ENCODE results near the gene ADK. TPM values are rescaled to one million over a fixed set of nuclear protein-coding genes. Genes with fewer than 3 reads are reported as not detected.

ADK gene
- total RNA-seq: 10 to 100 TPM; 52.8 to 54.4 TPM

DNA sequence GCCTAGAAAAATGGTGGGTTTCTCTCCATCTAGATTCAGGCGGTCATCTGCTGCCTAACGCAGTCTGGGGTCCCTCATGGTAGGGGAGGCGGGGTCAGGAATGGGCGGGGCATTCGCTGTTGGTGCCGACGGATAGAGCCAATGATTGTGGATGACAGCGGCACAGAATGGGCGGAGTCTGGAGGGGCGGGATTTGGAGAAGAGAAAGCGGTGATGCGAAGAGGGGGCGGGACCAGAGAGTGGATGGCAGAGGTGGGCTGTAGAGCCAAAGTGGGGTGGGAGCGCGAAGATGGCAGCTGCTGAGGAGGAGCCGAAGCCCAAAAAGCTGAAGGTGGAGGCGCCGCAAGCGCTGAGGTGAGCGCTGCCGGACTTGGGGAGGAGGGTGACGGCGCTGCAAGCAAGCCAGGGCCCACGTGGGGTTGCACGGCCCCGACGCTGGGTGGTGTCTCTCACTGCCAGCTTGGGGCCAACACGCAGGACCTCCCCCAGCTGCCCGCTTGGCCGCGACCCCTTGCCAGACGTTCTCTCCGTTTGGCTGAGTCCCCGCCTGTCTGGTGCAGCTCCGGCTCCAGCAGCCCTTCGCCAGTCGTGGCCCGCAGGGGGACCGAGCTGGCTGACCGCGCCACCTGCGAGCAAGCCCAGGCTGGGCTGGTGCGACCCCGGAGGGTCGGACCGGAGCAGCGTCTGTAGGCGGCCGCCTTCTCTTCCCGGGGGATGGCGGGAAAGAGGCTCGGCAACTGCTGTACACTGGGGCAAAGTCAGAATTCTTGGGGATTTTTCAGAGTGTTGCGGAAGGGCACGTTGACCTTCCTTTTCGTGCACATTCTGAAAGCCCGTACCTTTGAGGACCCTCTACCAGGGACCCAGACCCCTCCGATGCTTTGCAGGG lies at the start of gene ADK:
TSS of gene ADK (plus strand) at position 232 of the 889 bp plus-strand sequence. CDS start at position 290, 58 bp downstream.
- ChIA-PET CTCF (interaction anchor here (0.7 to 1.6 kb wide), 10 partner anchors 14 to 1060 kb away, joined by 3 to 5 read pairs (median 4); no protein-coding TSS in a partner anchor), POLR2A (interaction anchor here (1.4 to 1.9 kb wide), 3 partner anchors 26 to 1084 kb away, joined by 3 to 24 read pairs (median 5); partner anchors contain the start of gene COMTD1)
- Mint-ChIP-seq H3K9me3 (no peaks in the 10 kb centered on the region), H3K4me1 (ENCODE audit: low read depth) (peaks cover 39% of the 10 kb centered on the region), H3K4me3 (no peak within 1 kb of the TSS), H3K27me3 (no peaks in the 10 kb centered on the region), H3K27ac (no peak within 1 kb of the TSS), H3K36me3 (peaks cover 5% of the 10 kb centered on the region)
- peak; percentile 100 for DNase-seq
- intact Hi-C loops (cut with micrococcal nuclease): loop anchor here (1.0 to 5.0 kb wide), 5 partner anchors 25 to 961 kb away; partner anchors contain the start of gene SAMD8

- Mint-ChIP-seq H3K9me3 (no peaks in the 10 kb centered on the region), H3K27me3 (no peaks in the 10 kb centered on the region), H3K4me1 (ENCODE audit: low read depth) (no peaks in the 10 kb centered on the region), H3K36me3 (peaks cover 17% of the 10 kb centered on the region), H3K4me3 (no peak overlapping the region), H3K27ac (no peak overlapping the region)
- intact Hi-C loops (cut with micrococcal nuclease): no loop called here
- ChIA-PET POLR2A (interaction anchor here (1.1 kb wide), 1 partner anchor 129 kb away, joined by 3 read pairs; no protein-coding TSS in a partner anchor), CTCF (interaction anchor here (0.6 to 4.6 kb wide), 14 partner anchors 9 to 224 kb away, joined by 3 to 35 read pairs (median 4); no protein-coding TSS in a partner anchor)
- DNase-seq: no peak
These were observed 47.3 kb upstream of the ADK start for GRCh38 chr10:74103560-74104258.

DNA sequence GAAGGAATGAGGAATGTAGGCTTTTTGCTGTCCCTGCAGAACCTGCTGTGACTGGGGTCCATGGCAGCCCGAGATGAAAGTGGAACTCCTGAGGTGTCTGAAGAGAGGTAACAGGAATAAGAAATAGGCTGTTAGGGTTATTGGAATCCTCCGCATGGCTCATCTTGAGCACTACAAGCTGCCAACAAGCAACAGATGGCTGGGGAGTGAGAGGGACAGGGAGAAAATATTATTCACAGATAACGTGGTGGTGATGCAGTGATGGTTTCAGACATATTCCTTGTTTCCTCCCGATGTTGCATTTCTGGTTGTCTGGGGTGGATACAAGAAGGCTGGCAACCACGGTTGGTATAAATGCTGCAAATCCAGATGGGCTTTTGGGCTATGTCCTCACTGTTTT lies 46.5 kb upstream of the ADK start:
- H3K27ac Mint-ChIP-seq: no peak overlapping the region
- peaks cover 21% of the 10 kb centered on the region for H3K36me3 Mint-ChIP-seq
- H3K4me3 Mint-ChIP-seq: no peak overlapping the region
- CTCF ChIA-PET: interaction anchor here (1.3 to 4.6 kb wide), 3 partner anchors 146 to 217 kb away, joined by 3 to 35 read pairs (median 12); no protein-coding TSS in a partner anchor
- DNase-seq: no peak
- H3K27me3 Mint-ChIP-seq: no peaks in the 10 kb centered on the region
- no peaks in the 10 kb centered on the region for H3K9me3 Mint-ChIP-seq
- no peaks in the 10 kb centered on the region for H3K4me1 Mint-ChIP-seq (ENCODE audit: low read depth)
- intact Hi-C loops (cut with micrococcal nuclease): no loop called here
- POLR2A ChIA-PET: no interaction called here

DNA sequence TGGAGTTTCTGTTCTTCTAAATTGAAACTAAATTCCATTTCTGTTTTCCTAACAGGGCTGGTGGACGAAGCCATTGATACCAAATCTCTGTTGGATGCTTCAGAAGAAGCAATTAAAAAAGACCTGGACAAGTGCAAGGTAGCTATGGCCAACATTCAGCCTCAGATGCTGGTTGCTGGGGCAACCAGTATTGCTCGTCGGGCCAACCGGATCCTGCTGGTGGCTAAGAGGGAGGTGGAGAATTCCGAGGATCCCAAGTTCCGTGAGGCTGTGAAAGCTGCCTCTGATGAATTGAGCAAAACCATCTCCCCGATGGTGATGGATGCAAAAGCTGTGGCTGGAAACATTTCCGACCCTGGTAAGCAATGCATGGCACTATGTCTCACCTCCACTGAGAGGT lies 46.0 kb upstream of the ADK start:
- intact Hi-C loops (cut with micrococcal nuclease): no loop called here
- Mint-ChIP-seq H3K4me3 (no peak overlapping the region), H3K36me3 (peaks cover 23% of the 10 kb centered on the region), H3K27me3 (no peaks in the 10 kb centered on the region), H3K9me3 (no peaks in the 10 kb centered on the region), H3K27ac (no peak overlapping the region), H3K4me1 (ENCODE audit: low read depth) (no peaks in the 10 kb centered on the region)
- ChIA-PET POLR2A (no interaction called here), CTCF (interaction anchor here (3.5 to 4.6 kb wide), 2 partner anchors 165 to 218 kb away, joined by 12 to 35 read pairs; no protein-coding TSS in a partner anchor)
- DNase-seq: no peak

DNA sequence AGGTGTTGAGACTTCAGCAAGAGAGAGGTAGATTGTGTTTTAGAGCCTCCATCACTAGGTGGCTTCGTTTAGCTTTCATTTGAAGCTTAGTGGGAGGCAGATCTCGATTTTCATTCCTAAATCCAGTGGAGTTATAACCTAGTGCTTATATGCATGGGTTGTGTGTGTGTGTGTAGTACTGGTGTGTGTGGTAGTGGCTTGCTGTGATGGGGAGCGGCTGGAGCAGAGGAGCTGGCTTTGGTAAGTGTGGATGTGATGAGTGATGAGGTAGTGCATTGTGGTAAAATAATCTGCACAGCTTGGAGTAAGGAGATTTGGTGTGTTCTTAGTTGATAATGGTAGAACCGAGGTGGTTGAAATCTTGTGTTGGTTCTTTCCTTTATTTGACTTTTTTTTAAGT lies 43.6 kb upstream of the ADK start:
- intact Hi-C loops (cut with micrococcal nuclease): no loop called here

DNA sequence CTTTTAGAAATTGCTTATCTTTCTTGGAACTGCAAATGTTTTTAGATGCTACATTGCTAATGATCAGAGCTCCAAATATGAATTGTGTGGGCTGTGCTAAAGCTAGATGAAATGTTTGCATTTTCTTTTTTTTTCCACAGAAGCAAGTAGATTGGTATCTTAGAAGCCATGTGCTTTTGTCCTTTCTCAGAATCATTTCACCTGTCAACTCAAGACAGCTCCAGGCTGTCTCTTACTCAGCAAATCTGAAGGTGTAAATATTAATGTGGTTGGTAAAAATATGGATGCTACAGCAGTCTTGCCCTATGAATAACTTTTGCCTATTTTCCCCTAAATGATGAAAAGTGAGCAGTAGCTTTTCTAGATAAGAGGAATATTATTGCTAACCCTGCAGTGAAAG lies 41.6 kb upstream of the ADK start:
- Mint-ChIP-seq H3K27ac (no peak overlapping the region), H3K4me3 (no peak overlapping the region), H3K4me1 (ENCODE audit: low read depth) (no peaks in the 10 kb centered on the region), H3K36me3 (peaks cover 43% of the 10 kb centered on the region), H3K27me3 (no peaks in the 10 kb centered on the region), H3K9me3 (no peaks in the 10 kb centered on the region)
- ChIA-PET CTCF (interaction anchor here (0.9 to 1.3 kb wide), 3 partner anchors 11 to 104 kb away, joined by 3 to 4 read pairs (median 3); no protein-coding TSS in a partner anchor), POLR2A (no interaction called here)
- intact Hi-C loops (cut with micrococcal nuclease): no loop called here
- DNase-seq: no peak

More for the DNA sequence above, 43.6 kb upstream of the ADK start:
- no peak overlapping the region for H3K4me3 Mint-ChIP-seq
- CTCF ChIA-PET: interaction anchor here (0.6 to 1.7 kb wide), 4 partner anchors 26 to 221 kb away, joined by 3 to 6 read pairs (median 3); no protein-coding TSS in a partner anchor
- no peak overlapping the region for H3K27ac Mint-ChIP-seq
- no peaks in the 10 kb centered on the region for H3K4me1 Mint-ChIP-seq (ENCODE audit: low read depth)
- POLR2A ChIA-PET: no interaction called here
- no peaks in the 10 kb centered on the region for H3K27me3 Mint-ChIP-seq
- no peaks in the 10 kb centered on the region for H3K9me3 Mint-ChIP-seq
- peaks cover 31% of the 10 kb centered on the region for H3K36me3 Mint-ChIP-seq
- DNase-seq: no peak

GRCh38 chr10:74110120-74110519 lies 40.9 kb upstream of the ADK start:
- no peaks in the 10 kb centered on the region for H3K27me3 Mint-ChIP-seq
- DNase-seq: no peak
- H3K27ac Mint-ChIP-seq: no peak overlapping the region
- no peak overlapping the region for H3K4me3 Mint-ChIP-seq
- ChIA-PET POLR2A (no interaction called here), CTCF (interaction anchor here (0.9 to 1.1 kb wide), 2 partner anchors 11 to 12 kb away, joined by 3 read pairs; no protein-coding TSS in a partner anchor)
- peaks cover 46% of the 10 kb centered on the region for H3K36me3 Mint-ChIP-seq
- H3K4me1 Mint-ChIP-seq (ENCODE audit: low read depth): no peaks in the 10 kb centered on the region
- intact Hi-C loops (cut with micrococcal nuclease): no loop called here
- H3K9me3 Mint-ChIP-seq: no peaks in the 10 kb centered on the region

- H3K4me1 Mint-ChIP-seq (ENCODE audit: low read depth): no peaks in the 10 kb centered on the region
- POLR2A ChIA-PET: no interaction called here
- CTCF ChIA-PET: interaction anchor here (1.1 kb wide), 1 partner anchor 171 kb away, joined by 5 read pairs; no protein-coding TSS in a partner anchor
- no peaks in the 10 kb centered on the region for H3K9me3 Mint-ChIP-seq
- intact Hi-C loops (cut with micrococcal nuclease): no loop called here
- H3K4me3 Mint-ChIP-seq: no peak overlapping the region
- no peaks in the 10 kb centered on the region for H3K27me3 Mint-ChIP-seq
- H3K27ac Mint-ChIP-seq: no peak overlapping the region
- peaks cover 44% of the 10 kb centered on the region for H3K36me3 Mint-ChIP-seq
- no peak for DNase-seq
These were observed 39.2 kb upstream of the ADK start for GRCh38 chr10:74111799-74112198.

DNA sequence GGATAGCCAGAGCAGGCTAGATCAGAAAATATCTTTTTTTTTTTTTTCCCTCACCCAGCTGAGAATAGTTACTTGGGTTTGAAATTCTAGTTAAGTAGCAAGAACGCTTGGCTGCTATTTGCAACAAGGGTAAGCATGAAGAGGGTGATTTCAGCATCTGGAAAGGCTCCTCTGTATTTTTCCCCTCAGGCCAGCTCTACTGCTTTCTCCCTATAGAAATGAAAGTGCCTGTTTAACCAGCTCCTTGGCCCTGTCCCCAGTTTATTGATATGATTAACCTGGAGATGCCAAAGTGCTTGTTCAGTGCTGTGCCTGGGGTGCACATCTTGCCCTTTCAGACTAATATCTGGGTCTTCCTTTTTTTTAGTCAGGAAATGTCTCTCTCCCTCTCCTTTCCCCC lies 37.5 kb upstream of the ADK start:
- no peaks in the 10 kb centered on the region for H3K9me3 Mint-ChIP-seq
- ChIA-PET CTCF (interaction anchor here (1.2 to 1.4 kb wide), 3 partner anchors 10 to 12 kb away, joined by 3 to 6 read pairs (median 3); no protein-coding TSS in a partner anchor), POLR2A (no interaction called here)
- no peaks in the 10 kb centered on the region for H3K27me3 Mint-ChIP-seq
- peaks cover 9% of the 10 kb centered on the region for H3K4me1 Mint-ChIP-seq (ENCODE audit: low read depth)
- no peak overlapping the region for H3K27ac Mint-ChIP-seq
- intact Hi-C loops (cut with micrococcal nuclease): no loop called here
- no peak overlapping the region for H3K4me3 Mint-ChIP-seq
- no peak for DNase-seq
- H3K36me3 Mint-ChIP-seq: peaks cover 46% of the 10 kb centered on the region

- Mint-ChIP-seq H3K36me3 (peaks cover 46% of the 10 kb centered on the region), H3K9me3 (no peaks in the 10 kb centered on the region), H3K27ac (no peak overlapping the region), H3K27me3 (no peaks in the 10 kb centered on the region), H3K4me3 (no peak overlapping the region), H3K4me1 (ENCODE audit: low read depth) (peaks cover 9% of the 10 kb centered on the region)
- CTCF ChIA-PET: interaction anchor here (1.2 to 1.4 kb wide), 2 partner anchors 10 to 173 kb away, joined by 3 to 4 read pairs; no protein-coding TSS in a partner anchor
- no peak for DNase-seq
- POLR2A ChIA-PET: no interaction called here
- intact Hi-C loops (cut with micrococcal nuclease): no loop called here
These were observed 37.0 kb upstream of the ADK start for GRCh38 chr10:74114041-74114448.

GRCh38 chr10:74117738-74118137 lies 33.3 kb upstream of the ADK start:
- H3K4me1 Mint-ChIP-seq (ENCODE audit: low read depth): peaks cover 9% of the 10 kb centered on the region
- H3K27me3 Mint-ChIP-seq: no peaks in the 10 kb centered on the region
- no peaks in the 10 kb centered on the region for H3K9me3 Mint-ChIP-seq
- peak overlapping the region; percentile 73 for H3K27ac Mint-ChIP-seq
- ChIA-PET CTCF (interaction anchor here (1.4 kb wide), 1 partner anchor 14 kb away, joined by 5 read pairs; no protein-coding TSS in a partner anchor), POLR2A (interaction anchor here (0.6 to 0.7 kb wide), 2 partner anchors 40 to 41 kb away, joined by 3 read pairs; no protein-coding TSS in a partner anchor)
- H3K4me3 Mint-ChIP-seq: no peak overlapping the region
- peaks cover 47% of the 10 kb centered on the region for H3K36me3 Mint-ChIP-seq
- DNase-seq: no peak
- intact Hi-C loops (cut with micrococcal nuclease): no loop called here
